Activated naive CD8-positive, alpha-beta T cell treated with anti-CD3 and anti-CD28 coated beads, Interleukin-2, amount 50 U/mL, for 16 hours (primary cell): ENCODE measurements around the gene SLC24A3.

Experiments used
- DNase-seq: peaks from one replicate; pipeline ENCODE4 v3.0.0-alpha.2; 2020; ENCODE audit warnings: low read depth, low spot score

SLC24A3 gene

GRCh38 chr20:19456595-19457395 lies 244.4 kb downstream of the SLC24A3 start:
- no peak for DNase-seq

- DNase-seq, result no peak
These were observed 245.2 kb downstream of the SLC24A3 start for GRCh38 chr20:19457611-19458010.

GRCh38 chr20:19460386-19460785 lies 247.9 kb downstream of the SLC24A3 start:
- no peak for DNase-seq

- DNase-seq, result no peak
These were observed 250.0 kb downstream of the SLC24A3 start for GRCh38 chr20:19462491-19462890.

GRCh38 chr20:19463597-19463996 lies 251.2 kb downstream of the SLC24A3 start:
- DNase-seq, result no peak

GRCh38 chr20:19465536-19465935 lies 253.1 kb downstream of the SLC24A3 start:
- no peak for DNase-seq

GRCh38 chr20:19466206-19466928 lies 253.9 kb downstream of the SLC24A3 start:
- no peak for DNase-seq

- DNase-seq, result no peak
These were observed 260.9 kb downstream of the SLC24A3 start for GRCh38 chr20:19473216-19473921.

GRCh38 chr20:19473922-19474286 lies 261.5 kb downstream of the SLC24A3 start:
- DNase-seq, result no peak

GRCh38 chr20:19478320-19478895 lies 266.0 kb downstream of the SLC24A3 start:
- DNase-seq, result no peak

GRCh38 chr20:19482726-19483125 lies 270.3 kb downstream of the SLC24A3 start:
- DNase-seq, result no peak

- no peak for DNase-seq
These were observed 270.9 kb downstream of the SLC24A3 start for GRCh38 chr20:19483309-19483708.

GRCh38 chr20:19486446-19486845 lies 274.0 kb downstream of the SLC24A3 start:
- no peak for DNase-seq

- DNase-seq, result no peak
These were observed 275.0 kb downstream of the SLC24A3 start for GRCh38 chr20:19487420-19487819.

GRCh38 chr20:19491241-19491640 lies 278.8 kb downstream of the SLC24A3 start:
- no peak for DNase-seq

- no peak for DNase-seq
These were observed 279.7 kb downstream of the SLC24A3 start for GRCh38 chr20:19492116-19492515.

- DNase-seq, result no peak
These were observed 280.4 kb downstream of the SLC24A3 start for GRCh38 chr20:19492687-19493336.

- DNase-seq, result no peak
These were observed 281.5 kb downstream of the SLC24A3 start for GRCh38 chr20:19493794-19494495.

- DNase-seq, result no peak
These were observed 283.7 kb downstream of the SLC24A3 start for GRCh38 chr20:19495905-19496703.

- DNase-seq, result no peak
These were observed 284.6 kb downstream of the SLC24A3 start for GRCh38 chr20:19497064-19497463.
